GM18505 (cell line): Measurements from ENCODE around the gene OTP.

Experiments
- ATAC-seq: cut with Tn5 transposase; IDR thresholded peaks from one replicate; pipeline ENCODE4 v1.9.1; 2021; ENCODE audit not compliant: unreplicated experiment
- POLR2A ChIP-seq: IDR thresholded peaks from 4 replicates; pipeline ENCODE4 v1.6.1; 2011; ENCODE audit warnings: borderline replicate concordance; ENCODE audit not compliant: insufficient read depth, insufficient read length; ENCODE audit errors: extremely low read depth

OTP gene

GRCh38 chr5:77637998-77638762 lies at the start of gene OTP:
TSS of gene OTP (minus strand) at chr5:77638713. CDS start at chr5:77638549, 164 bp downstream.
- no peak for TF ChIP-seq POLR2A
- no peak for ATAC-seq

GRCh38 chr5:77683171-77683732 lies 44.7 kb upstream of the OTP start:
- ATAC-seq: no peak
- no peak for TF ChIP-seq POLR2A

GRCh38 chr5:77670526-77670925 lies 32.0 kb upstream of the OTP start:
- TF ChIP-seq POLR2A: no peak
- ATAC-seq: no peak

- no peak for ATAC-seq
- TF ChIP-seq POLR2A: no peak
Measured at GRCh38 chr5:77669677-77670076, 31.2 kb upstream of the OTP start.

GRCh38 chr5:77663090-77663863 lies 24.8 kb upstream of the OTP start:
- no peak for TF ChIP-seq POLR2A
- ATAC-seq: no peak

- no peak for ATAC-seq
- TF ChIP-seq POLR2A: no peak
Measured at GRCh38 chr5:77662635-77663034, 24.1 kb upstream of the OTP start.

GRCh38 chr5:77658662-77659061 lies 20.1 kb upstream of the OTP start:
- TF ChIP-seq POLR2A: no peak
- ATAC-seq: no peak

GRCh38 chr5:77651343-77651742 lies 12.8 kb upstream of the OTP start:
- no peak for TF ChIP-seq POLR2A
- ATAC-seq: no peak

GRCh38 chr5:77650686-77651085 lies 12.2 kb upstream of the OTP start:
- ATAC-seq: no peak
- no peak for TF ChIP-seq POLR2A

GRCh38 chr5:77649776-77650175 lies 11.3 kb upstream of the OTP start:
- TF ChIP-seq POLR2A: no peak
- ATAC-seq: no peak

GRCh38 chr5:77645995-77646639 lies 7.6 kb upstream of the OTP start:
- no peak for TF ChIP-seq POLR2A
- ATAC-seq: no peak

GRCh38 chr5:77645158-77645994 lies 6.9 kb upstream of the OTP start:
- no peak for TF ChIP-seq POLR2A
- no peak for ATAC-seq
